ENCODE results near the gene KIF2C. TPM values are rescaled to one million over a fixed set of nuclear protein-coding genes. Genes with fewer than 3 reads are reported as not detected.

The KIF2C gene
- total and polyA plus RNA-seq, 9 of the 15 experiments (the other 6 are each of a cell fraction or from before 2014, with no cell fraction given): 84.9 to 226 (median 169) TPM

GRCh38 chr1:44721485-44722361 lies 17.9 kb upstream of the KIF2C start:
- POLR2A ChIA-PET: interaction anchor here (0.5 to 9.1 kb wide), 117 partner anchors 10 to 1700 kb away, joined by 3 to 328 read pairs (median 4); partner anchors contain the start of genes AKR1A1, ARMH1, BEST4 and BTBD19
- Histone ChIP-seq H4K20me1 (replicated peaks; ENCODE audit: control insufficient read depth, insufficient read depth, low read length) (0 out of 2 replicates have a peak, but pooled peaks cover 3% of the 10 kb centered on the region), H3K27ac (ENCODE audit: extremely low read depth, low read depth, low read length) (peak overlapping the region; percentile 95), H3K4me1 (replicated peaks in 1 of 2; ENCODE audit: control insufficient read depth in 2 of 2, insufficient read depth in 2 of 2, low read length in 2 of 2) (peaks cover 17 to 24% of the 10 kb centered on the region in 2 experiments), H3K79me2 (ENCODE audit: control insufficient read depth, insufficient read depth, low read length) (no peaks in the 10 kb centered on the region), H3K9me1 (ENCODE audit: control insufficient read depth, insufficient read depth, low read length) (no peaks in the 10 kb centered on the region), H3K36me3 (ENCODE audit: control insufficient read depth, insufficient read depth, low read length) (no peaks in the 10 kb centered on the region), H3K4me2 (ENCODE audit: insufficient read depth, low read length) (peak overlapping the region; percentile 71), H3K4me3 (no peak overlapping the region), H3K27me3 (ENCODE audit: control insufficient read depth in 2 of 2, insufficient read depth in 2 of 2, low read length in 2 of 2) (peaks cover 2 to 12% of the 10 kb centered on the region in 2 experiments; a peak in 4 of 5 replicates), H3K9me3 (replicated peaks; ENCODE audit: control insufficient read depth, insufficient read depth, low read depth, low read length) (no peaks in the 10 kb centered on the region), H3K9ac (ENCODE audit: insufficient read depth in 1 of 2, low read depth in 2 of 2, low read length in 2 of 2) (peak overlapping the region; percentile 76 to 87), H2AFZ (ENCODE audit: low read depth, low read length) (peak overlapping the region; percentile 99)
- in situ Hi-C loops (cut with MboI) (loop anchor here (10.0 kb wide), 1 partner anchor 583 kb away; no protein-coding TSS in a partner anchor), intact Hi-C loops (cut with micrococcal nuclease) (loop anchor here (1.0 kb wide), 2 partner anchors 9 to 98 kb away; no protein-coding TSS in a partner anchor)
- WGBS (ENCODE audit: insufficient coverage, low coverage, missing lambda C conversion rate): 2% methylated on average over 14 of the region's 14 CpGs
- ATAC-seq (peak; percentile 97), DNase-seq (ENCODE audit: extremely low read depth in 1 of 4, low spot score in 3 of 4) (peak; percentile 91 to 98 (median 94)), FAIRE-seq (peak; percentile 88)
- CTCF ChIA-PET (ENCODE audit: low intra/inter-chr PET ratio): interaction anchor here (0.6 kb wide), 1 partner anchor 122 kb away, joined by 3 read pairs; no protein-coding TSS in a partner anchor
- TSS peak; percentile 99 for BruUV-seq (replicated peaks)
- TF ChIP-seq U2AF2 (optimal IDR thresholded peaks at IDR 0.05; ENCODE audit: low read depth, low read length): no peak
- TF ChIP-seq, protein P1, sequence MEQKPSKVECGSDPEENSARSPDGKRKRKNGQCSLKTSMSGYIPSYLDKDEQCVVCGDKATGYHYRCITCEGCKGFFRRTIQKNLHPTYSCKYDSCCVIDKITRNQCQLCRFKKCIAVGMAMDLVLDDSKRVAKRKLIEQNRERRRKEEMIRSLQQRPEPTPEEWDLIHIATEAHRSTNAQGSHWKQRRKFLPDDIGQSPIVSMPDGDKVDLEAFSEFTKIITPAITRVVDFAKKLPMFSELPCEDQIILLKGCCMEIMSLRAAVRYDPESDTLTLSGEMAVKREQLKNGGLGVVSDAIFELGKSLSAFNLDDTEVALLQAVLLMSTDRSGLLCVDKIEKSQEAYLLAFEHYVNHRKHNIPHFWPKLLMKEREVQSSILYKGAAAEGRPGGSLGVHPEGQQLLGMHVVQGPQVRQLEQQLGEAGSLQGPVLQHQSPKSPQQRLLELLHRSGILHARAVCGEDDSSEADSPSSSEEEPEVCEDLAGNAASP (IDR thresholded peaks at IDR 0.05): no peak
- TF ChIP-seq ZNF431 (CRISPR knock-in tag; IDR thresholded peaks at IDR 0.05): peak; percentile 90
- TF ChIP-seq, protein P2, sequence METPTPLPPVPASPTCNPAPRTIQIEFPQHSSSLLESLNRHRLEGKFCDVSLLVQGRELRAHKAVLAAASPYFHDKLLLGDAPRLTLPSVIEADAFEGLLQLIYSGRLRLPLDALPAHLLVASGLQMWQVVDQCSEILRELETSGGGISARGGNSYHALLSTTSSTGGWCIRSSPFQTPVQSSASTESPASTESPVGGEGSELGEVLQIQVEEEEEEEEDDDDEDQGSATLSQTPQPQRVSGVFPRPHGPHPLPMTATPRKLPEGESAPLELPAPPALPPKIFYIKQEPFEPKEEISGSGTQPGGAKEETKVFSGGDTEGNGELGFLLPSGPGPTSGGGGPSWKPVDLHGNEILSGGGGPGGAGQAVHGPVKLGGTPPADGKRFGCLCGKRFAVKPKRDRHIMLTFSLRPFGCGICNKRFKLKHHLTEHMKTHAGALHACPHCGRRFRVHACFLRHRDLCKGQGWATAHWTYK (CRISPR knock-in tag; IDR thresholded peaks at IDR 0.05): peak; percentile 99
- peak; percentile 97 for TF ChIP-seq LCOR (CRISPR knock-in tag; IDR thresholded peaks at IDR 0.05)
- TF ChIP-seq ZNF23 (CRISPR knock-in tag; IDR thresholded peaks at IDR 0.05): peak; percentile 86
- no peak for TF ChIP-seq BRCA1 (IDR thresholded peaks at IDR 0.05)
- no peak for TF ChIP-seq BRCA1 (CRISPR knock-in tag; IDR thresholded peaks at IDR 0.05)
- TF ChIP-seq ZSCAN29 (IDR thresholded peaks at IDR 0.05): peak; percentile 84; the same call in 1 of the 2 replicates
- TF ChIP-seq BCL6 (CRISPR knock-in tag; IDR thresholded peaks at IDR 0.05): peak; percentile 89
- no peak for TF ChIP-seq ZNF79 (CRISPR knock-in tag; IDR thresholded peaks at IDR 0.05; ENCODE audit: low read depth)
- peak; percentile 99 for TF ChIP-seq MTA3 (IDR thresholded peaks at IDR 0.05; ENCODE audit: borderline replicate concordance)
- peak; percentile 87 for TF ChIP-seq NR3C1 (CRISPR knock-in tag; IDR thresholded peaks at IDR 0.05)
- TF ChIP-seq FOXJ2 (tag; IDR thresholded peaks at IDR 0.05): peak; percentile 87
- TF ChIP-seq KDM4B (IDR thresholded peaks at IDR 0.05; ENCODE audit: borderline replicate concordance in 2 of 2, low read depth in 1 of 2): peak in 1 of 2 experiments; percentile 100; a peak in 2 of 4 replicates
- TF ChIP-seq, protein P3, sequence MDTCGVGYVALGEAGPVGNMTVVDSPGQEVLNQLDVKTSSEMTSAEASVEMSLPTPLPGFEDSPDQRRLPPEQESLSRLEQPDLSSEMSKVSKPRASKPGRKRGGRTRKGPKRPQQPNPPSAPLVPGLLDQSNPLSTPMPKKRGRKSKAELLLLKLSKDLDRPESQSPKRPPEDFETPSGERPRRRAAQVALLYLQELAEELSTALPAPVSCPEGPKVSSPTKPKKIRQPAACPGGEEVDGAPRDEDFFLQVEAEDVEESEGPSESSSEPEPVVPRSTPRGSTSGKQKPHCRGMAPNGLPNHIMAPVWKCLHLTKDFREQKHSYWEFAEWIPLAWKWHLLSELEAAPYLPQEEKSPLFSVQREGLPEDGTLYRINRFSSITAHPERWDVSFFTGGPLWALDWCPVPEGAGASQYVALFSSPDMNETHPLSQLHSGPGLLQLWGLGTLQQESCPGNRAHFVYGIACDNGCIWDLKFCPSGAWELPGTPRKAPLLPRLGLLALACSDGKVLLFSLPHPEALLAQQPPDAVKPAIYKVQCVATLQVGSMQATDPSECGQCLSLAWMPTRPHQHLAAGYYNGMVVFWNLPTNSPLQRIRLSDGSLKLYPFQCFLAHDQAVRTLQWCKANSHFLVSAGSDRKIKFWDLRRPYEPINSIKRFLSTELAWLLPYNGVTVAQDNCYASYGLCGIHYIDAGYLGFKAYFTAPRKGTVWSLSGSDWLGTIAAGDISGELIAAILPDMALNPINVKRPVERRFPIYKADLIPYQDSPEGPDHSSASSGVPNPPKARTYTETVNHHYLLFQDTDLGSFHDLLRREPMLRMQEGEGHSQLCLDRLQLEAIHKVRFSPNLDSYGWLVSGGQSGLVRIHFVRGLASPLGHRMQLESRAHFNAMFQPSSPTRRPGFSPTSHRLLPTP (IDR thresholded peaks at IDR 0.05; ENCODE audit: borderline replicate concordance, extremely low read depth, insufficient read length): no peak
- peak; percentile 94 for TF ChIP-seq ZNF24 (IDR thresholded peaks at IDR 0.05)

All from K562 (cell line).